HL-60/S4 treated with phorbol 12-myristate 13-acetate at 8.2 ng/mL for 4 days and 3 days (cell line): ENCODE results near the gene BEND7.
"Not testable (repeated sequence)": the region's sequence is repeated elsewhere in the genome, so short reads cannot be mapped to it uniquely, and the experiment has no call there.

Experiments
- in situ Hi-C: fragments of 300-500 bp; cut with MboI; formaldehyde crosslinking; loops from 2 replicates; pipeline ENCODE4 v1.15.0; 2022; ENCODE audit warnings: low sequenced_read_pairs

BEND7 gene

DNA sequence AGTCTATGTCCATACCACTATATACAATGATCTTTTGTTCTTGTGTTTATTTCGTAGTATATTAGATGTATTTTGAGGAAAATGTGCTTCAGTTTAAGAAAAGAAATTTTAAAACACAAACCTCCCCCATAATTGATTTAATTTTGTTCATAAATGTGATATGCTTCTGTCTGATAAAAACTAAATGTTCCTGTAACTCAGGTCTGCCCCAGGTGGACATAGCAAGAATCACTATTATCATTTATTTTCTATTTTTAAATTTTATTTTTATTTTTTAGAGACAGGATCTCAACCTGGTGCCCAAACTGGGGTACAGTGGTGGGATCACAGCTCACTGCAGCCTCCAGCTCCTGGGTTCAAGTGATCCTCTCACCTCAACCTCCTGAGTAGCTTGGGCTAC, 43.2 kb downstream of the BEND7 start:
- in situ Hi-C loops, result no loop called here

DNA sequence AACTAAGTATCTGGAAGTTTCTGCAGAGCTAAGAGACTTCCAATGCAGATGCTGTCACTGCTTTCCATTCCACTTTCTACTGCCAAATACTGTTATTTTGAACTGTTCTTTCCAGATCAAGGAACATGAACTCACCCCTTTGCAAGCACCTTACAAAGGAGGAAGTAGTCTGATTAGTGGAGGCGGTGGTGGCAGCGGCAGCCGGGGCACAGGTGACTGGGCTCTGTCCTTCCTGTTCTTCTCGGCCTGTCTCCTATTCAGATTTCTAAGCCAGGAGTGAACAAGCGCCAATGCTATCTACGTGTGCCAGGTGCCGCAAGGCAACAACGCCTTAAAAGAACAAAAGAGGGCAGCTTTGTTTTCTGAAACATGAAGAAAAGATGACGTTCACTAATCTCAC, 44.9 kb downstream of the BEND7 start:
- in situ Hi-C loops, result no loop called here

DNA sequence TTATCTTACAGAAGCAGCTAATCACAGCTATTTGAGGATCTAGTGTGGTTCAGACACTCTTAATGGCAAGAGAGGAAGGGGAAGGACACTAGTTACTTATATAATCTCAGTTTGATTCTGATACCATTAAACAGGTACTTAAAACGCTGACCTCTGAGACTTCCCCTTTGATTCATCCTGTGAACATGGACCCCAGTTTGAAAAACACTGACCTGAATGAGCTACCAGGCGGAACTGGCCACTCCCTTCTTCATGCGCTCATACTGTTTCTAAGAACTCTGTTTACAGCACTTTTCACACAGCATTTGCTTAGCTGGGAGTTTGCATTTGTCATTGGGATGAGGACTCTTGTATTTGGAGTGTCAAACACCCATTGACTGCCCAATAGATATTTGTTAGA, 45.7 kb downstream of the BEND7 start:
- in situ Hi-C loops, result no loop called here

DNA sequence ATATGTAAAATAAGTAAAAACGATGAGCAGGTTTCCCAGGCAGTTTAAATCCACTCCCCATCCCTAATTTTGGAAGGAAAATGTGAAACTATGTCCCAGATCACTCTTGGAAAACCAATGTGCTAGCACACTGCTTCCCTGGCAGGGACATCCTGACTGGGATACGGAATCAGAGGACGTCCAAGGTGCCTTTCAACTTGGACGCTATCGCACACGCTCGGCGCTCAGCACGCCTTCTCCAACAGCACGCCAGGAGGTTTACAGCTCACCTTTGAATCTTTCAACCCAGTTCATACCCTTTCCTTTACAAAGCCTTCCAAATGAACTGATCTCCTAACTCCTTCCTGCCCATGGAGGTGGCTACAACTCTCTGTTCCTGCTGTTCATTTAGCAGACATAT, 47.1 kb downstream of the BEND7 start:
- in situ Hi-C loops, result no loop called here

DNA sequence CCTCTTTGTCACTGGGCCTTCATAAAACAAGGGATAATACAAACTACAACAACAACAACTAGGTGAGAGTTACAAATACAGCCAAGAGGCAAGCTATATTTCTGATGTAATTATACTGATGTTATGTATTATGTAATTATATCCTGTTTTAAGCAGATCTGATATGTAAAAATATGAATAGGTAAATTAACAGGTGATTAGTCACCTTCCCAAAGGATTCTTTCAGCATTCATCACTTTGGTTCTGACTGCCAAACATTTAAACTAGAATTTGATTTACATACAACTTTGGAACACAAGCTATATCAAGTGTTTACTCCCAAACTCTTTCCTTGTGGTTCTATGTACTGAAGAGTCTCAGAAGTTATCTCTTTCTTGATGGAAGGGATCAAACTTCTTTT, 53.7 kb downstream of the BEND7 start:
- in situ Hi-C loops, result no loop called here

DNA sequence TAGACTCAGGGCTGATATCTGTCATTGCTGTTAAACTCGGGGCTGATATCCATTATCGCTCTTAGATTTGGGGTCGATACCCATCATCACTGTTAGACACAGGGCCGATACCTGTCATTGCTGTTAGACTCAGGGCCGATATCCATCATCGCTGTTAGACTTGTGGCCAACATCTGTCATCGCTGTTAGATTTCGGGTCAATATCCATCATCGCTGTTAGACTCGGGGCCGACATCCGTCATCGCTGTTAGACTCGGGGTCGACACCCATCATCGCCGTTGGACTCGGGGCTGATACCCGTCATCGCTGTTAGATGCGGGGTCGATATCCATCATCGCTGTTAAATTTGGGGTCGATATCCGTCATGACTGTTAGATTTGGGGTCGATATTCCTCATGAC, 54.8 kb downstream of the BEND7 start:
- in situ Hi-C loops, result no loop called here

DNA sequence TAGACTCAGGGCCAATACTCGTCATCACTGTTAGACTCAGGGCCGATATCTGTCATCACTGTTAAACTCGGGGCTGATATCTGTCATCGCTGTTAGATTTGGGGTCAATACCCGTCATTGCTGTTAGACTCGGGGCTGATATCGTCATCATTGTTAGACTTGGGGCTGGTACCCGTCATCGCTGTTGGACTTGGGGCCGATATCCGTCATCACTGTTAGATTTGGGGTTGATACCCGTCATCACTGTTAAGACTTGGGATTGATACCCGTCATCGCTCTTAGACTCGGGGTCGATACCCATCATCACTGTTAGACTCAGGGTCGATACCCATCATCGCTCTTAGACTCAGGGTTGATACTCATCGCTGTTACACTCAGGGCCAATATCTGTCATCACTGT, 56.5 kb downstream of the BEND7 start:
- in situ Hi-C loops, result no loop called here

DNA sequence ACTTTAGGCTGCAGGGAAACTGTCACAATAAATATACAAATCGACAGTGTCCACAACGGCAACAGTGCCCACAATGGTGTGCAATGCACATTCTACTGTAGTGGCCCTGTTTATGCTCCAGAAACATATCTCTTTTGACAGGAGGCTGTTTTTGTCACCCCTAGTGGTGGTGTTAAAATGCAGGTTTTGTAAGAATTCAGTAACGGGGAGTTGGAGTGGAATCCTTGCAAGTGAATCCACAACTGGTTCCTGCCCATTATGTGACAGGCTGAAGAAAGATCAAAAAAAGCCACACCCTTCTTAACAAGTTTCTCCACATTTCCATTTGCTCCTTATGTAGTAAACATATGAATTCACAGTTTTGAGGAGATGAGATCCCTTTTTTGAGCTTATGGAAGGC, 58.5 kb downstream of the BEND7 start:
- in situ Hi-C loops, result no loop called here

DNA sequence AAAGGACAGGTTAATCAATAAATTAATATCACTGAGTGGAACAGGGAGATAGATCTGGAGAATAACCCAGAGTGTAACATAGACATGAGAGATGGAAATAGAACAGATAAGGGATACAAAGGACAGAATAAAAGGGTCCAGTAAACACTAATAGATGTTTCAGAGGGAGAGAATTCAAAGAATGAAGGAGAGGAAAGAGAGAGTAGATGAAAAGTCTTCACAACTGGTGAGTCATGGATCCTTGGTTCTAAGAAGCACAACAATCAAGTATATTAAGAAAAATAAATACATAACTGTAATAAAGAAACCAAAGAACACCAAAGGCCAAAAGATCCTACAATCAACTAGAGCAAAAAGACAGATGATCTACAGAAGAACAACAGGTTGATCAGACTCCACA, 66.3 kb downstream of the BEND7 start:
- in situ Hi-C loops, result no loop called here

DNA sequence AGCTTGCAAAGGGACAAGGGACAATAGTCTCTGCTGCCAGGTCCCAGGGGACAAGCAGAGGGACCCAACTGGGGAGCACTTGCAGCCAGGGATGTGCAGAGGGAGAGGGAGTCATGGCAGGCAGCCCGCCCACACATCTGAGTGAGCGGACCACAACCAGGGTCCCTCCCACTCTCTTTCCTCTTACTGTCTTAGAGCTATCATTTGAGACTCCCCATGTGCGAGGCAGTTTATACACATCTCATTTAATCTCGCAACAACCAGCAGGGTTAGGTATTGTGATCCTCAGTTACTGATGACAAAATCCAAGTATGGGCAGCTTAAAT, 70.2 kb downstream of the BEND7 start:
- in situ Hi-C loops, result no loop called here

DNA sequence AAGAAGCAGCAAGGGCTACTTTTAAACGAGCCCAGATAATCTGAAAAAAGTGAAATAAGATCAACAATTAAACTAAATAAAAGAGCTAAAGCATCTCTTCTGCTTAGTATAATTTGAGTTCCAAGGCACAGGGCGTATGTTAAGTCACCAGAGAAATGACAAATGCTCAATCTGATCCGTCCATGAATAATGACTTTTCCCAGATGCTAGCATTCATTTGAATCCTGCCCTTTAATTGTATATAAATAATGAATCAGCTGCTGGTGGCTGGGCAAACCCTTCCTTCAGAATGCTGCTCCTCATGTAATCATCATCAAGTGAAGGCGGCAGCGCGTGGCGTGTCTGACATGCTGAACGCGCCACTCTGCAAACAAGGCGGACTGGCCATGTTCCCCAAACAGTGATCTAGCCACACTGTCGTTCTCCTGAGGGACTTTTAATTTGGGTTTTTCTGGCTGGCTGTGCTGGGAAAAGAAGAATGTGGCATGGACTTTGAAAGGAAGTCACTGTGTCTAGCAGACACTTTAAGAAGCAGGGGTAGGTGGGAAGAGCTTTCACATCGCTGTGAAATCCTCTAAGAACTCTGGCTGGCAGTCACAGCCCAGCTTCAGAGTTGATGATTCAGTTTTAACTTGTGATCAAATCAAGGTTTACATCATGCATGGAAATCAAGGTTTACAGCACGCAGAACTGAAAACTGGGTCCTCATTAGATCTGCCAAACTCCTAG, 70.7 kb downstream of the BEND7 start:
- in situ Hi-C loops, result no loop called here

DNA sequence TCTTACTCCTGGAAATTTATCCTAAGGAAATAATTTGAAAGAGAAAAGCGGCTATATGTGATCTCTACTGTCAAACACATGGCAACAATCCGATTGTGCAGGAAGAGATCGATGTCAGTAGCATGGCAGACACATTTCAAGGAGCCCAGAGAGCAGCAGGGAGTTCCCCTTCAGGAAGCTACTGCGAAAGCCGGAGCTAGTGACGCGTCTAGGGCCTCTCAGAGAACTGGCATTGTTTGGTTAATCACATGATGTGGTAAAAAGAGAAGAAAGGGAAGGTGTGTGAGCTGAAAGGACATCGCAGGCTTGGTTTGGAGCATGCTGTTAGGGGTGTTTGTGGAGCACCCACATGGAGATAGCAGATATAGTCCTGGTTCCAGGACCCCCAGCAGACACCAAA, 74.9 kb downstream of the BEND7 start:
- in situ Hi-C loops, result no loop called here

DNA sequence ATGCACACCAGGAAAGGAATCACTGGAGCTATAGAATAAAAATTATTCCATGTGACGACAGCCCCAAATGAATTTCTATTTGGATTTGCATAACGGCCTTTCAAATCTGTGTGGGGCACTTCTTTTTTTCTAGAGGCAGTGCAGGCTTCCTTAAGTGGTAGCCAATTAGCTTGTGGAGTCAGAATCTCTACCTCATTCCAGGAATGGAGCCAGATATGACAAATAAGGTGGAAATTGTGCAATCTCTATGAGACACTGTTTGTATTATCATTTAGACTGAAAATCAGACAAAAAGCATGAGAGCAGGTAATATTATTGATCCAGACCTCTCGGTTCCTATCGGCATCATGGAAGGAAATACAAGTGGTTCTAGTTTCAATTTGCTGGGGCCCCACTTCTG, 78.7 kb downstream of the BEND7 start:
- in situ Hi-C loops, result no loop called here

DNA sequence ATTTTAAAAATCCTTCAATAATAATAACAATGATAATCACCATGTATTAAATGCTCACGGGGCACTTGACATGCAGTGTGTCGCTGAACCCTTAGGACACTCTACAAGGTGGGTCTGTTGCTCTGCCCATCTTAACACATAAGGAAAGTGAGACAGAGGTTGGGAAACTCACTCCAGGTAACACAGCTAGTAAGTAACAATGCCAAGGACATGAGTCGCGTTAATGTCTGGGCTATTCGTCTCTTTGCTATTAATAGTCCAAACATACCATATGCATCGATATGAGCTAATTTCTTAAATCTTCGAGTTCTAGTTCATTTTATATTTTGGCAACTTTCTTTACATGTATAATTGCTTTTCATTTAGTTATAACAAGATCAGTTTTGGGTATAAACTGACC, 79.5 kb downstream of the BEND7 start:
- in situ Hi-C loops, result no loop called here

DNA sequence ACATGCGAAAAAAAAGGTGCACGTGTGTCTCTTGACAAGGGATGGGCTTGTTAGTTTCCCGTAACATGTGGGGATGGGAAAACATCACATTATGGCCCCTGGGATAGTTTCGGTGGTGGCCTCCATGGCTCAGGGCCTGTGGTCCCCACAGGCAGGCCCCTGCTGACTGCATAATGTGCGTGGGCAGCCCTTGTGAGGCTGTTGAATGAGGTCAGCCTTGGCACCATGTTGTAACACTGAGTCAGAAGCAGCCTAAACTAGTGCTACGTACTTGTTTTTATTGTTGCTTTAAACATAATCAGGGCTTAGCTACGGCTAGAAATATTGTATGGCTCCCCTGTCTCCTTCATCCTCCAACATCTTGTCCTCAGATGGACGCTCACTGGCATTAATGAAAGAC, 80.6 kb downstream of the BEND7 start:
- in situ Hi-C loops, result no loop called here

DNA sequence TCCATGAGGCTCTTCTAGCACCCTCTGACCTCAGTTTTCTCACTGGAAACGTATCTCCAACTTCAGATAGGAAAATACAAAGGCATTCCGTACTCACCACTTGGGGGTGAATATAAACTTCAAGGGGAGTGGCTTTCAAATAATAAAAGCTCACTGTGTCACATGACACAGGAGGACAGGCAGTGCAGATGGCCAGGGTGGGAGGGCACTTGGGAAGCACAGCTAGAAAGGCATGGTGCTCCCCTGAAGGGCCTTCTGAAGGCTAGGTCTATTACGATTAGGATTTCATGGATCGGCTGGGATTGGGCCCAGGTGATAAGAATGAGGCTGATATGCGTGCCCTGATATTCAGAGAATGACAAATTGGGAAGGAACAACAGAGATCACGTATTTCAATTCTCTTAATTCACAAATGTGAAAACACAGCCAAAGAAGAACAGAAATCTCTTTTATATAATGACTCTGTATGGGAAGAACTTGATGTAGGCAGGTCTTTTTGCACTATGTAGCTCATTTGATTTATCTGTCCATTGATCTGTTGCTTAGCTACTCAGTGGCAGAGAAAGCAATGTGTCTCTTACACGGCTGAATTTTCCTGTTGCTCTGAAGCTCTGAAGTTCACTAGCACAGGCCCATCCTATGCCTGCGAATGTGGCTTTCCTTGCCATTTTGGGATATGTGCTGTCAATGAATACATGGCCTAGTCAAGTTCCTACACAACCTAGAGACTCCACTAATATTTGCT, 83.0 kb downstream of the BEND7 start:
- in situ Hi-C loops, result no loop called here

DNA sequence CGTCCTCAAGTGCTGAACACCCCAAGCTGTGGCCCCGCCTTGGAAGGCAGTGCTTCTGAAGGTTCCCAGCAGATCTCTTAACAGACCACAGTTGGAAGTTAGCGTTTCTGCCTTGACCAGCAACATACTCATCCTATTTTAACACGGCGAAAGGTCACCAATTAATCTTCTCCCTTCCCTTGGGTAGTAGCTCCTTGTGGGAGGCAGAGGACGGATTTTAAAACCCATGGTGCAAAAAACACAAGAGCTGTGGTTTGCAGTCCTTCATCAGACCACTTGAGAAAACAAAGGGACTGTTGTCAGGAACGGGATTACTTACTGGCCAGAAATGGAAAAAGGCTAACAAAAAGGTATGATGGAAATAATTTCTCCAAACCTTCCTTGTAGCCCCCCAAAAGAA, 87.3 kb downstream of the BEND7 start:
- in situ Hi-C loops, result no loop called here

DNA sequence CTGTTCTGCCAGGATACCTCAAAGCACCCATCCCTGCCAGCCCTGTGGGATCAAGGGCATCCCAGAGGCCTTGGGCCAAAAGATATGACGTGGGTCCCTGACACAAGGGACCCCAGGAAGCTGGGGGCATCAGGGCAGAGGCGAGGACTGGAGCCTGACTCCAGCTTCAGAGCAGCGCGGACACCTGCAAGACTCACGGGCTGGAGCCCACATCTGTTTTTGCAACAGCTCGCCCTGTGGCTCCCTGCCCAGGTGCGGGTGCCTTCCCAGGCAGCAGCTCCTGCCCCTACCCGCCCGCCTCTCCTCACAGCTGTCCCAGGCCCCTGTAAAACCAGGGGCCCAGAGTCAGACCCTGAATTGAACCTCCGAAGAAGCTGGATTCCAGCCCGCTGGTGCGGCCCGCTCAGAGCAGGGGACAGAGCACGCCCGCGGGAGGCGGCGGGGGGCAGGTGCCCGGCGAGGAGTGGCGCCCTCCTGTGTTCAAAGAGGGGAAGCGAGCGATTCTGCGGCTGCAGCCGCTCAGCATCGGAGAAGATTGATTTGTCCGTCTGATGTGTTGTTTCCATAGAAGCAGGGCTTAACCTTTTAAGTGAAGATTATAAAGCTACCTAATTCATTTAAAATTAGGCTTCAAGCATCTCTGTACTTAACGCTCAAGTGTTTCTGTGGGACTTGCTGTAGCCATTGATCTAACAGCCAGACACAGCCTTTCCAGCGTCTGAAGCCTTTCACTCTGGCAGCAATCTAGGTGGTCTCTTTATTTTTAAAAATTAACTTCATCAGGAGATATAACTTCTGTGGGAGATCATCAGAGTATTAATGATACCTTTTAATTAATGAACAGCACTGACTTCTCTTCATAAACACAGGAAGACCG, 88.4 kb downstream of the BEND7 start:
- in situ Hi-C loops, result no loop called here

DNA sequence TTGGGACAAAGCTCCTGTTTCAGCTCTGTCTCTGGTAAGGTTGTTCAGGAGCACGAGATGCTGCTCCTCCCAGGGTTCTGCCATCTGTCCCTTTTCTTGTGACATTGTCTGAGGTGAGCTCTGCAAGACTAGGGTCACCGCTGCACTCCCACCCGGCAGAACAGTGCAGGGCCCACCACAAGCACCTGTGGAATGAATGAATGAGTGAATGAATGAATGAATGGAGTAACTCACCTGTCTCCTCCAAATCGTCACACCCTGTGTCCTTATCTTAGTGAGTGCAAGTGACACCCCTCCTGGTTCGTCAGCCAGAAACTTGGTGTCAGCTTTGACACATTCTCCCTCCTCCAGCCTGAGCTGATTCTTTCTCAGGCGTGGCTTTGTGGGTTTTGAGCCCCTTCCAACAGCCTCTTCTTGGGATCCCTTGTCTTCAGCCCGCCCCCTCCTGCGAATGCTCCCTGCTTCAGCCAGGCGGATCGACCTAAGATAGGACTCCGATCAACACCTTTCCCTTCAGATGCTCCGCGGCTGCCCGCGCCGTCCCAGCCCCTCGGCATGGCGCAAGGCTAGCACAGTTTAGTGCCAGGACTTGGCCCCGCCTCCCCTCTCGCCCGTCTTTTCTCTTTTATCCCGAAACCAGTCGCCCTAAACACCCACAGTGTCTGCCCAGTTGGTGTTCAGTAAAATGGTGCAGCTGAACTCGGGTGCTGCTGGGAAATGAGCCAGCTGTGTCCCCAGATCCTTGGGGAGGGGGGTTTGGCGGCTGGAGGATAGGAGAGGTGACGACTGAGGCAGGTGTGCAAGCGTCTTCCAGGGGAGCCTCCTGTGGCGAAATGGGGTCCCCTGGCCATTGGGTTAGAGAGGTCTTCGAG, 89.3 kb downstream of the BEND7 start:
- in situ Hi-C loops, result no loop called here

DNA sequence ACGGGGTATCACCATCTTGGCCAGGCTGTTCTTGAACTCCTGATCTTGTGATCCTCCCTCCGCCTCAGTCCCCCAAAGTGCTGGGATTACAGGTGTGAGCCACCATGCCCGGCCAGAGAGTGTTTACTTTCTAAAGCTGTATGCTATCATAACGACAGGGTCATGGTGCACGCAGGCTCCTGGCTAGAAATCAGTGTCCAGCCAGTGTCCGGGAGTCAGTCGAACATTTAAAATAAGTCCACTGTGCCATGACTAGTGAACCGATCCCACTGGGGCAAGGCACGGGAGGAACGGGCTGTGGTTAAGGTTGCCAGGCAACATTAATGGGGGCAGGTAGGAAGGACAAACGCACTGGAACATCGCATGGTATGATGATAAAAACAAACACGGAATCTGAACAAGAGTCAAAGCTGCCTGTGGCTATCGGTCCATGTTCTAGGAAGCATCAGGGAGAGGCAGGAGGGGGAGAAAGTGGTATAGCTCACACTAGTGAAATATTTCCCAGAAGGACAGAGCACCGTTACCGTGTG, 91.7 kb downstream of the BEND7 start:
- in situ Hi-C loops, result no loop called here

DNA sequence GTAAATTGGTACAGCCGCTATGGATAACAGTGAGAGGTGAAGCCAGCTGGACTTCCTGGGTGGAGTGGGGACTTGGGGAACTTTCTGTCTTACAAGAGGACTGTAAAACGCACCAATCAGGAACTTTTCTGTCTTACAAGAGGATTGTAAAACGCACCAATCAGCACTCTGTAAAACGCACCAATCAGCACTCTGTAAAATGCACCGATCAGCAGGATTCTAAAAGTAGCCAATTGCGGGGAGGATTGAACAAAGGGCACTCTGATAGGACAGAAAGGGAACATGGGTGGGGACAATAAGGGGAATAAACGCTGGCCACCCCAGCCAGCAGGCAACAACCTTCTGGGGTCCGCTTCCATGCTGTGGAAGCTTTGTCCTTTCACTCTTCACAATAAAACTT, 100.9 kb downstream of the BEND7 start:
- in situ Hi-C loops, result not testable (repeated sequence)
